Activated CD4-positive, alpha-beta T cell treated with anti-CD3 and anti-CD28 coated beads, Interleukin-2, amount 10 ng/mL, durations not matched to agents 24 days and 14 days (primary cell): ENCODE data around the gene FGFR1OP2. TPM values are rescaled to one million over a fixed set of nuclear protein-coding genes. Genes with fewer than 3 reads are reported as not detected.
A peak's percentile ranks its signal among the peaks of the same experiment; 100 is the strongest.
"Not testable (repeated sequence)": the region's sequence is repeated elsewhere in the genome, so short reads cannot be mapped to it uniquely, and the experiment has no call there.

ENCODE experiments used
- DNase-seq: peaks from one replicate; pipeline ENCODE4 v3.0.0; 2022
- H3K27ac Mint-ChIP-seq: one replicate; pipeline ENCODE4 v1.8.0; 2022; ENCODE audit warnings: mild to moderate bottlenecking, mixed read lengths
- H3K27me3 Mint-ChIP-seq: one replicate; pipeline ENCODE4 v1.8.0; 2022; ENCODE audit warnings: mixed read lengths
- H3K36me3 Mint-ChIP-seq: one replicate; pipeline ENCODE4 v1.8.0; 2022; ENCODE audit warnings: low read depth, mild to moderate bottlenecking, mixed read lengths
- H3K4me1 Mint-ChIP-seq: one replicate; pipeline ENCODE4 v1.8.0; 2021; ENCODE audit warnings: mixed read lengths
- H3K4me3 Mint-ChIP-seq: one replicate; pipeline ENCODE4 v1.8.0; 2022; ENCODE audit warnings: mild to moderate bottlenecking, moderate library complexity, mixed read lengths
- H3K9me3 Mint-ChIP-seq: one replicate; pipeline ENCODE4 v1.8.0; 2021; ENCODE audit warnings: mixed read lengths
- intact Hi-C: fragments of 100-400 bp; cut with micrococcal nuclease; formaldehyde crosslinking; loops from one replicate; pipeline ENCODE4 v1.15.1; 2023
- total RNA-seq: library from RNA; stranded (reverse); gene quantifications from 2 replicates; pipeline ENCODE4 v1.2.3, GENCODE V29; 2022

FGFR1OP2 gene
- total RNA-seq, 1 donor from 2014 or later = 46.7 TPM

DNA sequence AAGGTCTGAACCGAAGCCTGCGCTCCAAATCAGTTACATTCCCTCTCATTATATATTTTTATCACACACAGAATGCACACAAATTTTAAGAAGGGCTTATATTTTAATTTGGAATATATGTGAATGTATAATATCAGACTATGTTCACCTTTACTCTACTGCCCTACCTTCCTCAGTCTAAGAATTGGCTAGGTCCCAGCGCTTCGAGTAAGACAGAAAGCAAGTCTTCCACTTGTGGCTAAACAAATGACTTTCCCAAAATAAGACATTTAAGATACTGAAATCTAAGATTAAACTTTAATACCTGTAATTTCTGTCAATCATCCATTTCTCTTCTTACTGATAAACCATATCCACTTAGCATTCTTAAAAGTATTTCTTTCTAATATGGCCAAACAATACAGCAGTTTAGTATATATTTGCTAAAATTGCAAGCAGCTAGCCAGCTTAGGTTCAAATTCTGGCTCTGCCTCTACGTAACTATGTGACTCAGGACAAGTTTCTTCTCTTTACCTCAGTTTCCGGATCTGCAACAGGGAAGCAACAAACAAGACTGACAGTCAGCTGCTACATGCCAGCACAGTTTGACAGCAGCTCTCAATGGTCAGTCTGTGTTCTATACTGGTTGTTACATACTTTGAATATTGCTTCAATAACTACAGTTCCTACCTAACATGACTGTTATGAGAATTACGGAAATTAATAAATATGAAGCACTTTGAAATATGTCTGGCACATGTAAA is 2.5 kb upstream of the FGFR1OP2 start:
- peaks cover 55% of the 10 kb centered on the region for H3K4me1 Mint-ChIP-seq

DNA sequence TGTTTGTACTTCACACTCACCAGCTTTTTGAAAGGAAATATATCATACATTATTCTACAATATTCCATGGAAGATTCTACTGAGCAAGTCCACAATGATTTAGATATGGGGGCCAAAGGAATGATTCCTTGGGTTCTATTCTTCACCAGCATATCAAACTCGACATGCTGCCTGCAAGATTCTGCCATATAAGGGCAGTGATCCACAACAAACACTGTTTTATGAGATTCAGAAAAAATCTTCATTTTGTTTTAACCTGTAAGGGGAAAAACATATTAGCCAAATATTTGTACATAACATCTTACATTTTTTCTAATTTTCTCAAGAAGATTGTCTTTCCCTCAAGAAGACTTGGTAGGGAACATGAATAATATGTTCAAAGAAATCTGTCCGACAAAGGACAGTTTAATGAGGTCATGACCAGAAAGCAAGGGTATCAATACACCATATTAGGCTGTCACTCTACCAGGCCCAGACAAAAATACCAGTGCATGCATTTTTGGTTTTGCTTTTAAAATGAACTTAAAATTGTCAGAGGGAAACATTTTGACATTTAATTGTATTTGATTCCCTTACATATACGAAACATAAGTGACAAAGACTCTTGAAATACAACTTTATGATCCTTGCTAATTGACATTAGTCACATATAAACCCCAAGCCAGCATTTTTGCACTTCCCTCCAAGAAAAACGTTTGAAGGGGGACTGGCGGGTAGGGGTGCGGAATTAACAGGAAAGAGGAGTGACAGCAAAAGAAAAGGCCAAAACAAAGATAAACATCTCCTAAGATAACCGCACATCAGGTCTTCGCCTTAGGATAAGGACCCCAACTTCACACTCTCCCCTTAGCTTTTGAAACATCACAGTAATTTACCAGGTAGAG is 1.5 kb upstream of the FGFR1OP2 start:
- no peaks in the 10 kb centered on the region for H3K27me3 Mint-ChIP-seq
- H3K4me3 Mint-ChIP-seq = peak overlapping the region; percentile 94
- H3K36me3 Mint-ChIP-seq = peaks cover 32% of the 10 kb centered on the region
- intact Hi-C loops = loop anchor here (5.0 to 10.0 kb wide), 2 partner anchors 588 to 814 kb away; partner anchors contain the start of gene PPFIBP1
- H3K9me3 Mint-ChIP-seq = no peaks in the 10 kb centered on the region
- H3K4me1 Mint-ChIP-seq = peaks cover 56% of the 10 kb centered on the region
- peak overlapping the region; percentile 97 for H3K27ac Mint-ChIP-seq
- peak; percentile 76 for DNase-seq

More for the DNA sequence above, 2.5 kb upstream of the FGFR1OP2 start:
- H3K27ac Mint-ChIP-seq = peak overlapping the region; percentile 54
- intact Hi-C loops = loop anchor here (2.0 to 10.0 kb wide), 3 partner anchors 69 to 814 kb away; partner anchors contain the start of gene PPFIBP1
- peak; percentile 70 for DNase-seq
- H3K27me3 Mint-ChIP-seq = no peaks in the 10 kb centered on the region
- H3K4me3 Mint-ChIP-seq = peak overlapping the region; percentile 94
- no peaks in the 10 kb centered on the region for H3K9me3 Mint-ChIP-seq
- H3K36me3 Mint-ChIP-seq = peaks cover 35% of the 10 kb centered on the region

DNA sequence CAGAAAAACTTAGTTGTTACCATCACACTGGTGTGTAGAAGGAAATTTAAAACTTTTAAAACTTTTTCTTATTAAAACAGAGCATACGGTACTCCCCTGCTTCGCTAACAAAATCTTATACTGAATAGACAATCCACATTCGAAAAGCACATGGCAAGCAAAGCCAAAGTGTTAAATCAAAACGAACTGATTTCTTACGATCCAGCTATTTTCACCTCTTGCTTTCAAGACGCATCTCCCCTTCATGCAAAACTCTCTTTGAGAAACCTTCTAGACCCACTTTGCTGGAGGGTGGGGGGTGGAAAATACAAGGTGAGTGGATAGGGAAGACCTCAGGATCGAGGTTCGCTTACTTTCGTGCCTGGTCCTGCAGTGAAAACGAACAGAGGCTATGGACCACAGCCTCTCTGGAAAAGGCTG is 817 bp upstream of the FGFR1OP2 start:
- peaks cover 56% of the 10 kb centered on the region for H3K4me1 Mint-ChIP-seq
- H3K27me3 Mint-ChIP-seq = no peaks in the 10 kb centered on the region
- no peaks in the 10 kb centered on the region for H3K9me3 Mint-ChIP-seq
- peak overlapping the region; percentile 97 for H3K27ac Mint-ChIP-seq
- H3K36me3 Mint-ChIP-seq = peaks cover 27% of the 10 kb centered on the region
- H3K4me3 Mint-ChIP-seq = peak overlapping the region; percentile 94
- intact Hi-C loops = loop anchor here (5.0 to 10.0 kb wide), 2 partner anchors 587 to 815 kb away; partner anchors contain the start of gene PPFIBP1
- DNase-seq = no peak

DNA sequence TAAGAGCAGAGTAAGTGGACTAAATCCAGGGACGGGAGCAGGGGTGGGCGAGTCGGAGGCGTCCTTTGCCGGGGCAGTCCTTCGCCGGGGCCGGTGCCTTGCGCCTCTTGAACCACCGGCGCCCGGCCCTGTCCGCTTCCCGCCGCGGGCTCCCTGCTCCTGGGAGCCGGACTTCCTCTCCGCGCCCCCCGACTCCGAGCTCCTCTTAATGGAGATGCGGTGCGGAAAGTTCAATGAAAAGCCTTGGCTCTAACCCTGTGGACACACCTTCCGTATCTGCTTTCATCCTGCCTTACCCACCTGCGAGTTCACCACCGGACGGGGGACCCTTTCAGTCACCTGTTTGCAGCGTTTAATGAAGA is 412 bp downstream of the FGFR1OP2 start:
- H3K4me1 Mint-ChIP-seq = peaks cover 56% of the 10 kb centered on the region
- H3K36me3 Mint-ChIP-seq = peaks cover 22% of the 10 kb centered on the region
- H3K27me3 Mint-ChIP-seq = no peaks in the 10 kb centered on the region
- H3K4me3 Mint-ChIP-seq = peak overlapping the region; percentile 94
- H3K27ac Mint-ChIP-seq = peak overlapping the region; percentile 97
- H3K9me3 Mint-ChIP-seq = no peaks in the 10 kb centered on the region
- DNase-seq = no peak
- intact Hi-C loops = loop anchor here (1.0 to 10.0 kb wide), 9 partner anchors 34 to 816 kb away; partner anchors contain the start of genes MED21, MRPS35, PPFIBP1 and STK38L

DNA sequence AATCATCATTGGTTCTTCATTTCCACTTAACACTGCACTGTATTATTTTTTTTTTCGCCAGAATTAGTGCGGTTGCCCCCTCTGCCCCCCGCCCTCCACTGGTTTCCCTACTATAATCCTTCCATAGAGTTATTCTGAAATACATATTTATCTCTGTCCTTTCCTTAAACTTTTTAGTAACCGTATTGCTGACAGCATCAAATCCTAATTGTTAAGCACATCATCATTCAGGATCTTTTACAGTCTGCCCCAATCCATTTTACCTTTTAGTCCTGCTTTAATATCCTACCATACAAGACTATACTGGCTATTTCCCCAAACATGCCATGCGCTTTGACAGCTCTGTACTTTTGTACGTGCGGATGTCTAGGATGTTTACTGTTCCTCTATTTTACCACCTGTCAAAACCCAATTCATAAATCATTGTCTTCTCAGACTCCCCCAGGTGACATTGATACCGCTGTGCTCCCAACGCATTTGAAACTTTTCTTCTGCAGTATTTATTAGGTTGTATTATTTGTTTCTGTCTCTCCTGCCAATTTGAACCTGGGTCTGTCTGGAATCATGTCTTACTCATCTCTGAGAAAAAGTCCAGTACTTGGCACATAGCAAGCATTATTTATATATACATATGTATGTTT is 1.0 kb downstream of the FGFR1OP2 start:
- Mint-ChIP-seq H3K4me1 (peaks cover 59% of the 10 kb centered on the region), H3K27ac (peak overlapping the region; percentile 89), H3K4me3 (peak overlapping the region; percentile 94), H3K27me3 (no peaks in the 10 kb centered on the region), H3K36me3 (peaks cover 24% of the 10 kb centered on the region), H3K9me3 (no peaks in the 10 kb centered on the region)
- intact Hi-C loops = loop anchor here (2.0 to 10.0 kb wide), 3 partner anchors 391 to 817 kb away; partner anchors contain the start of gene PPFIBP1
- DNase-seq = peak; percentile 61

GRCh38 chr12:26939953-26940352 is 1.7 kb downstream of the FGFR1OP2 start:
- Mint-ChIP-seq H3K4me1 (peaks cover 55% of the 10 kb centered on the region), H3K9me3 (no peaks in the 10 kb centered on the region), H3K4me3 (peak overlapping the region; percentile 94), H3K27me3 (no peaks in the 10 kb centered on the region), H3K36me3 (peaks cover 19% of the 10 kb centered on the region), H3K27ac (peak overlapping the region; percentile 30)
- intact Hi-C loops = loop anchor here (2.0 to 10.0 kb wide), 3 partner anchors 391 to 818 kb away; partner anchors contain the start of gene PPFIBP1
- no peak for DNase-seq

GRCh38 chr12:26940516-26941214 is 2.4 kb downstream of the FGFR1OP2 start:
- Mint-ChIP-seq H3K27ac (peak overlapping the region; percentile 74), H3K9me3 (no peaks in the 10 kb centered on the region), H3K4me1 (peaks cover 51% of the 10 kb centered on the region), H3K36me3 (peaks cover 18% of the 10 kb centered on the region), H3K4me3 (peak overlapping the region; percentile 94), H3K27me3 (no peaks in the 10 kb centered on the region)
- peak; percentile 69 for DNase-seq
- intact Hi-C loops = no loop called here

DNA sequence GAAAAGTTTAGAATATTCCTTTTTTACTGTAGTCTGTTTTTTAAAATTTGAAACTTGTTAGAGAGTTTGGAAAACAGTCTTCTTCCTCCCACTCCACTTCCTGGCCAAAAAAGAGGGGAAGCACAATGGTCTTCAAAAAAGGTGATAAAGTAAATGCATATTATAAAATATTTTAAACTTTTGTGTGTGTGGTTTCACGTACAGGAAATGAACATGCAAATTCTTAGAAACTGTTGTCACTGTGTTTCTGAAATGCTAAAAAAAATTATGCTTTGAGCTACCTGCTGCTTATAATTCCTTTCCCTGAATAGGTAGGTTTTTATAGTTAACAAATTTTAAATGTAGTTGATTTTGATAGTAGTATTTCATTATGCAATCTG is 2.9 kb downstream of the FGFR1OP2 start:
- Mint-ChIP-seq H3K9me3 (peaks cover 3% of the 10 kb centered on the region), H3K27ac (peak overlapping the region; percentile 74), H3K4me3 (peak overlapping the region; percentile 94), H3K36me3 (peaks cover 23% of the 10 kb centered on the region), H3K4me1 (peaks cover 53% of the 10 kb centered on the region), H3K27me3 (no peaks in the 10 kb centered on the region)
- intact Hi-C loops = no loop called here
- no peak for DNase-seq

DNA sequence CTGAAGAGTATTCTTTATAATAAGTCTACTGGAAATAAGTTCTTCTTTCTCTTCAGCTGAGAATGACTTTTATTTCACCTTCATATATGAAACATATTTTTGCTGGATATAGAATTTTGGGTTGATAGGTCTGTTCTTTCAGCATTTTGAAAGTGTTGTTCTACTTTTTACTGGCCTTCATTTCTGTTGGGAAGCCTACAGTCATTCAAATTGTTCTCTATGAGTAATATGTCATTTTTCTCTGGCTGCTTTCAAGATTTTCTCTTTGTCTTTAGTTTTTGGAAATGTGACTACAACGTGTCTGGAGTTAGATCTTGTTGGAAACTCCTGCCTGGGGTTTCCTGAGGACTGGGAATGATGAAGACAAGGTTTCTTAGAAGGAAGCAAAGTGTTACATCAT is 10.0 kb downstream of the FGFR1OP2 start:
- intact Hi-C loops = no loop called here
- Mint-ChIP-seq H3K27ac (peak overlapping the region; percentile 14), H3K36me3 (peaks cover 60% of the 10 kb centered on the region), H3K27me3 (no peaks in the 10 kb centered on the region), H3K4me3 (no peak overlapping the region), H3K9me3 (peaks cover 3% of the 10 kb centered on the region), H3K4me1 (peaks cover 36% of the 10 kb centered on the region)
- no peak for DNase-seq

DNA sequence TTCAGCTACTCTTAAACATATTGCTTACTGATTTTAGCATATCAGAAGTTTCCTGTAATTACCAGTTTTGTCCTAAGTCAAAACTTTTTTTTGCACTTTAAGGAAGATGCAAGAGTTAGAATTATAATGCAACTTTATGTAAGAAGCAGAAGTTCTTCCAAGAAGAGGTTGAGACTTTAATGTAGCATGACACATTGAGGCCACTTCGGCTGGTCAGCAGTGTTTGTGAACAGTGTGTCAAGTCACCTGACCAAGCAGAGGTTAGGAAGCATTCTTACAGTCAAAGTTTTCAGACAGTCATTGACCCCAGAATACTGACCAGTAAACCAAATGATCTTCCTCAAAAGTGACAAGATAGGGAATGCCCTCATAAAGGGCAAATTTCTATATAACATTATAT is 15.2 kb downstream of the FGFR1OP2 start:
- intact Hi-C loops = no loop called here
- Mint-ChIP-seq H3K9me3 (no peaks in the 10 kb centered on the region), H3K4me3 (no peak overlapping the region), H3K36me3 (peaks cover 46% of the 10 kb centered on the region), H3K27ac (no peak overlapping the region), H3K4me1 (peaks cover 14% of the 10 kb centered on the region), H3K27me3 (no peaks in the 10 kb centered on the region)
- DNase-seq = no peak

DNA sequence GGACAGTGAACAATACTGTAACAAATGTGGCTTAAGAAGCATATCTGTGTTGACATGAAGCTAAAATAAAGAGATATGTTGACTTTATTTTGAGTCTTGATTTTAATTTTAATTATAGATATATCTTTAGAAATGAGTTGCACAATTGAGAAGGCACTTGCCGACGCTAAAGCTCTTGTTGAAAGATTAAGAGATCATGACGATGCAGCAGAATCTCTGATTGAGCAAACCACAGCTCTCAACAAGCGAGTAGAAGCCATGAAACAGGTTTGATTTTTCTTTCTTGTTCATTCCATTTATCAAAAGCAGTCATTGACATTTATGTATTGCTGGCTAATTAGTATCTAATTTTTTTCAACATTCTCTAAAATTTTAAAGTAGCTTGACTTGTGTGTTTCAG is 15.8 kb downstream of the FGFR1OP2 start:
- H3K36me3 Mint-ChIP-seq = peaks cover 43% of the 10 kb centered on the region
- DNase-seq = no peak

DNA sequence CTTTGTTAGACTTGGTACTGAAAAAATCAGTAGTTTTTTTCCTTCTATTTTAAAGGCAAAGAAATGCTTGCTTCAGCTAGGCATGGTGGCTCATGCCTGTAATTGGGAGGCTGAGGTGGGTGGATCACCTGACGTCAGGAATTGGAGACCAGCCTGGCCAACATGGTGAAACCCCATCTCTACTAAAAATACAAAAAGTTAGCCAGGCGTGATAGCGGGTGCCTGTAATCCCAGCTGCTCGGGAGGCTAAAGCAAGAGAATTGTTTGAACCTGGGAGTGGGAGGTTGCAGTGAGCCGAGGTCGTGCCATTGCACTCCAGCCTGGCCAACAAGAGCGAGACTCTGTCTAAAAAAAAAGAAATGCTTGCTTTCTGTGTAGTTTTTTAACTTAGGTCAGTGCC is 23.1 kb downstream of the FGFR1OP2 start:
- H3K4me3 Mint-ChIP-seq, intact Hi-C loops, H3K9me3 Mint-ChIP-seq, H3K4me1 Mint-ChIP-seq, H3K27ac Mint-ChIP-seq, DNase-seq, H3K27me3 Mint-ChIP-seq: not testable (repeated sequence)
- peaks cover 46% of the 10 kb centered on the region for H3K36me3 Mint-ChIP-seq

More for the DNA sequence above, 15.8 kb downstream of the FGFR1OP2 start:
- Mint-ChIP-seq H3K4me1 (peaks cover 13% of the 10 kb centered on the region), H3K9me3 (no peaks in the 10 kb centered on the region), H3K4me3 (no peak overlapping the region), H3K27me3 (no peaks in the 10 kb centered on the region), H3K27ac (no peak overlapping the region)
- intact Hi-C loops = no loop called here

DNA sequence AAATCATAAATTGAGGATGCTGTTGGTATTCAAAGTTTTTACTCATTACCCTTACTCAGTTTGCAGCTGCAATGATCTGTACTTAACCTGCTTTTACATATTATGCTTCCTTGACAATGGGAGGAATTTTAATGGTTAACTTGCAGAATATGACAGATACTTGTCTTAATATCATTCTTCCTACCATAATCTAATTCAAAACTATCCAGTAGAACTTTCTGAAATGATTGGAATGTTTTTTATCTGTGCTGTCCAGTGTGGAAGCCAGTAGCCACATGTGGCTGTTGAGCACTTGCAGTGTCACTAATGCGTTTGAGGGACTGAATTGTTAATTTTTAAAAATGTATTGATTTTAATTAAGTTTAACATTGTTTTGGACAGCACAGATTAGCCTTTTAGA is 23.5 kb downstream of the FGFR1OP2 start:
- peaks cover 45% of the 10 kb centered on the region for H3K36me3 Mint-ChIP-seq
- H3K9me3 Mint-ChIP-seq = no peaks in the 10 kb centered on the region
- H3K4me1 Mint-ChIP-seq = peaks cover 2% of the 10 kb centered on the region
- intact Hi-C loops = no loop called here
- no peak overlapping the region for H3K27ac Mint-ChIP-seq
- DNase-seq = no peak
- no peaks in the 10 kb centered on the region for H3K27me3 Mint-ChIP-seq
- H3K4me3 Mint-ChIP-seq = no peak overlapping the region
